GM21723 (cell line): ENCODE data around the gene ZBTB26.

ENCODE experiments used
- ATAC-seq: cut with Tn5 transposase; IDR thresholded peaks from one replicate; pipeline ENCODE4 v1.9.1; 2021; ENCODE audit warnings: mild to moderate bottlenecking, moderate library complexity; ENCODE audit not compliant: unreplicated experiment

ZBTB26 gene

DNA sequence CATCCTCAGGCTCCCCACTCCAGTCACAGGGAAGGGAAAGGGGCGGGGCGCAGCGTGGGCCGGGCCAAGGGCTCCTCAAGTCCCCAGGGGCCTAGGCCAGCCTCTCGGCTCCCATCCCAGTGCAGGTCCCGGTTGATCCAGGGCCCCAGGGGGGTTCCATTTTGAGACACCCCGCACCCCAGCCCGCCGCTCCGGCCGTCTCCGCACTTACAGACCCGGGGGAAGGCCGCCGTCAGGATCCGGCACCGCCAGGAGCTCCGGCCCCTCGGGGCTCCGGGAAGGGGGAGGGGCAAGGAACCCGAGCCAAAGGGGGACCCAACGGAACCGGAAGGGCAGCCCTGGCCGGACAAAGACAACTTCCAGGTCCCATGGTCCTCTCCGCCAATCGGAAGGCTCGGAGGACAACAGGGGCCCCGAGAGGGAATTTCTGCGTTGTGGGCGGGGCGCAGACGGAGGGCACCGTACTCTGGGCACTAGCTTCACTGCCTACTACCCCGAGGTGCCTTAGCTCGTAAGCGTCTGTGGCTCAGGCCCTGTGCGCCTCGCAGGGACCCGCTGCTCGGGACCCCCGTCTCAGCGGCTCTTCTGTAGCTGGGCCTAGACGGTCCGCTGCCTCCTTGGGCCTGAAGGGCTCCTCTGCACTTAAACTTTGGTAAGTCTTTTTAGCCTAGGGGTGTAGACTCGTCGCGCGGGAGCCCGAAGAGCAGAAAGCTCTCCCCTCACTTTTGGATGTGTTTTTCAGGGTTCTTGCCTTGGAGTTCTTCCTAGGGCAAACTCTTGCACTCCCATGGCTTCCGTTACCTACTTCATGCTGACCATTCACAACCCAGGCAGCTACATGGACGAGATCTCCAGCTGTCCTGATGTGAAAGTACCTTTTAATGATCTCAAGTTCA lies at the start of gene ZBTB26:
ZBTB26 (minus strand) TSS at position 287 of the 896 bp plus-strand sequence. CDS start 11,578 bp downstream, outside the sequence.
- peak; percentile 97 for ATAC-seq

GRCh38 chr9:122978601-122979000 lies 47.3 kb upstream of the ZBTB26 start:
- ATAC-seq, result no peak

- no peak for ATAC-seq
These were observed 43.9 kb upstream of the ZBTB26 start for GRCh38 chr9:122975196-122975595.

GRCh38 chr9:122961139-122961538 lies 29.8 kb upstream of the ZBTB26 start:
- no peak for ATAC-seq

DNA sequence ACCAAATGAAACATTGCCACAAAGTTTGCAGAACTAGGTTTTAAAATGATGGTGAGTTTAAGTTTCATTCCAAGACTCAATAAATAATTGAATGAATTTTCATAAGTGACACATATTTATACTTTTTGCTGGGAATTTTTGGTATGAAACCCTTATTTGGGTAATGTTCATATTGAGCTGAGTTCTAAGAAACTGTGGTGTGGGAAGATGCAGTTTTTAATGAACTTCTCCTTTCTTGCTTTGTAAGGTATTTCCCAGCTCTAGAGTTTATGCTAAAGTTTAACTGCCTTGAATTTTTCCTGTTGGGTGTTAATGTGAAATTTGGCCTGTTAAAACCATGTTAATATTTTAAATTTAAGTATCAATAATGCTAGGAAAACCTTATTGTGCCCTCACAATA lies 24.6 kb upstream of the ZBTB26 start:
- ATAC-seq, result no peak

DNA sequence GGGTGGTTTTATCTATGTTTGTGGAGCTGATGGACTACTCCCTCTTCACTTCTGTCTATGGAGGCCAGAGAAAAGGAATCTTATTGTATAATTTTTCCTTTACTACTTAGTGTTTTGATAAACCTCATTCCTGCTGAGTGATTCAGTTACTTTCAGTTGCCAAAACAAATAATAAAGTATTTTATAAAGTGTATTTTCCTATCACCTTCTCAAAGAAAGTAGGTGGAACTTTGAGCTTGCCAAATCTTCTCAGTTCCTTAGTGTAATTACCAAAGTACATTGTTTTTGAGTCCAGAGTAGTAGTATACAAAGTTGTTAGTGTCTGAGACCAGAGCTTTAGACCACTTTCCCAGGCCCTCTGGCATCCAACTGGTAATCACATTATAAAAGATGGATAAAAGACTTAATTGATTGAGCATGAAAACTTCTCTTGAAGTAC lies 23.0 kb upstream of the ZBTB26 start:
- ATAC-seq, result no peak

- no peak for ATAC-seq
These were observed 19.7 kb upstream of the ZBTB26 start for GRCh38 chr9:122951056-122951455.

DNA sequence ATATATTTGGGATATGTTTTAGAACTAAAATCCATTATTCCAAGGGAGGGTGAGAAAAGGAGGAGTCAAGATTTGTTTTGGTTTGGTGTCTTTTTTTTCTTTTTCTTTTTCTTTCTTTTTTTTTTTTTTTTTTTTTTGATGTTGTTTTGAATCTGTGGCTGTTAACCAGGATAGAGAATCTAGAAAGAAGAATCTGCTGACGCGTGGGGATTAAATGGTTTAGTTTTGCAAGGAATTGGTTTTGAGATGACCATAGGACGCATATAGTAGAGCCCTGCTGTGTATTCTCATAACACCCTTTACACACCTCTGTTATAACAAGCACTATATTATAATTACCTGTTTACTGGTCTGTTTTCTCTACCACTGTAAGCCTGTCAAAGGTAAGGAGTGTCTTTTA lies 19.0 kb upstream of the ZBTB26 start:
- no peak for ATAC-seq

DNA sequence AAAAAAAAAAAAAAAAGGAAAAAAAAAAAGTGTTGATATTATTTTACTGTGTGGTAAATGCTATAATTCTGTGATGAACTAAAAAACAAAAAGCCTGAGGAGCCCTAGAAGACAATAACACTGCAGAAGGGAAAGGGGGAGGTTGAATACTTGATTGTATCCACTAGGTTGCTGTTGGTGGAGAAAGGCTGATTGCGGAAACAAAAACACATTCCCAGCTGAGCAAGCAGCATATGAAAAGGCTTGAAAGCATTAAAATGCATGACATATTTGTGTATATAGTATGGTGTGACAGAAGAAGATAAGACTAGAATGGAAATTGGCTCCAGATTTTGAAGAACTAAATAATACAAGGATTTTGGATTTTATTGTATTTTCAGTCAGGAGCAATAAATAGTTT lies 18.4 kb upstream of the ZBTB26 start:
- no peak for ATAC-seq

DNA sequence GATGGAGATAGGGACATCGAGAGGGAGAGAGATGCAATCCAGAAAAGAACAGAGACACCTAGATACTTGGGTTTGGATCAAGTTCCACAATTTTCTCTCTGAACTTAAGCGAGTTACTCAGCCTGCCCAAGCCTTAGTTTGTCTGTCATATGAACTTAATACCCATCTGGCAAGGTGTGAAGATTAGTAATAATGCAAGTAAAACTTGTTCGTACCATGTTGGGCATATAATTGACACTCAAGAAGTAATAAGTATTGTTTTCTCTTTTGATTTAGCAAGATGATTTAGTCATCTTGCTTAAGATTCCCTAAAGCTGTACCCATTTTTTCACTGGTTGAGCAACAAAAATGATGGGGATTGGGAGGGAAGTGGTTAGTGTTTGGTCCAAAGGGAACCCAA lies 17.0 kb upstream of the ZBTB26 start:
- ATAC-seq, result no peak

- ATAC-seq, result no peak
These were observed 15.2 kb upstream of the ZBTB26 start for GRCh38 chr9:122946461-122947005.

GRCh38 chr9:122944960-122945888 lies 13.9 kb upstream of the ZBTB26 start:
- ATAC-seq, result no peak

GRCh38 chr9:122941582-122942234 lies 10.4 kb upstream of the ZBTB26 start:
- no peak for ATAC-seq

GRCh38 chr9:122940749-122941581 lies 9.7 kb upstream of the ZBTB26 start, which contains the start of gene RABGAP1:
Gene RABGAP1 (plus strand): TSS chr9:122941020. CDS start chr9:122957060, 16,040 bp downstream.
- ATAC-seq, result peak; percentile 95

DNA sequence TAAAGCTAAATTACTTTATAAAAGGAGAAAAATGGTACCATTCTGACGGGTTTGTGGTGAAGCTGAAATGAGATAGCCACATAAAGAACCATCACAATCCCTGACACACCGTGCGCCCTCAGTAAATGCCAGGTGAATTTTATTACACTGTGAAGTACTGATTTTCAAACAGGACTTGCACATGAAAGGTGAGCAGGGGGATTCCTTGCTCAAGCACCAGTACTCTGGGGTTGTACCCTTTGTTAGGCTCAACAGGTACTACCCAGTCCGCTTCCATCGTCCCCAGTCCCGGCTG lies 9.1 kb upstream of the ZBTB26 start:
- ATAC-seq, result no peak

- no peak for ATAC-seq
These were observed 8.3 kb upstream of the ZBTB26 start for GRCh38 chr9:122939601-122940000.

DNA sequence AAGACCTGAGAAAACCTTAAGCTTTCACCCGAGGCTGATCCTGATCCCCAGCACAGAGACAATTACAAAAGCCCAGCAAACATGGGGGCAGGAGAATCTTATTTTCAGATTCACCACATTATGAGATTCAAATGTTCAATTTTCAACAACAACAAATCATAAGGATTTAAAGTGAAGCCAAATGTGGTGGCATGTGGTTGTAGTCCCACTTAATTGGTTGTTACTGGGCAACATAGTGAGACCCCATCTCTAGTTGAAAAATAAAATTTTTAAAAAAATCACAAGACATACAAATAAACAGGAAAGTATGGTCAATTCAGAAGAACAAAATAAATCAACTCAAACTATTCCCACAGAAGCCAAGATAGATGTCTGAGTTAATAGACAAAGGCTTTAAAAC lies 5.6 kb upstream of the ZBTB26 start:
- ATAC-seq, result no peak

- ATAC-seq, result no peak
These were observed 5.2 kb upstream of the ZBTB26 start for GRCh38 chr9:122936464-122936863.

DNA sequence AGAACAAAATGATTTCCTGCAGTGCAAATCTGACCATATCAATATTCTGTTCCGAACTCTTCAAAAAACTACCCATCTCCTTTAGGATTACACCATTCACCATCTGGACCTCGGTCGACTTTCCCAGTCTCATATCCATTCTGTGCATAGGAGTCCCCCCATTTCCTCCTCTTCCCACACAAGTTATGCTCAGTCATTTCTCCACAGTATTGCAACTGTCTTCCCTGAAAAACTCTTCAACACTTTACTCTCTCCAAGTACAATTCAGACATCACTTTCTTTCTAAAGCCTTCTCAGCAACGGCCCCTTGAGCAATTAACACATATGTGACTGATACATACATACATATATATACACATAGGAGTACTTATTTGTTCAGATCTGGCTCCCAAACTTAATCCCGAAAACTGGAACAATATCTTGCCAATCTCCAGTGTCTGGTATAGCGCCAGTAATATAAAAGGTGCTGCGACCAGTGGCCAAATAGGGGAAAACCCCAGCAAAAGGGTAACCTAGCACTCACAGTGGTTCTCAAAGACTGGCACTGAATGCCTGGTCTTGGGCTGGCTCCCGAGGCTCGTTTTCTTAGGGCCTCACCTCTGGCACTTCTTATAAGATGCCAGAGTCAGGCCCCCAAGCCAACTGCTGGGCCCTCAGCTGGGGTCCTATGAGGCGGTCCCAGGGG lies 629 bp downstream of the ZBTB26 start:
- ATAC-seq, result no peak
